Stimulated activated naive CD8-positive, alpha-beta T cell treated with anti-CD3 and anti-CD28 coated beads, Interleukin-15, Interleukin-2, amounts not matched to agents 100 ng/mL and 50 ng/mL, for 24 hours (primary cell): Measurements from ENCODE around the gene ZNF780A.

Experiments
- H3K27ac Mint-ChIP-seq: one replicate; pipeline ENCODE4 v1.8.0; 2021; ENCODE audit warnings: mild to moderate bottlenecking, mixed read lengths
- H3K27me3 Mint-ChIP-seq: one replicate; pipeline ENCODE4 v1.8.0; 2021; ENCODE audit warnings: mixed read lengths
- H3K36me3 Mint-ChIP-seq: one replicate; pipeline ENCODE4 v1.8.0; 2021; ENCODE audit warnings: low read depth, mixed read lengths
- H3K4me1 Mint-ChIP-seq: one replicate; pipeline ENCODE4 v1.8.0; 2021; ENCODE audit warnings: low read depth, mixed read lengths
- H3K4me3 Mint-ChIP-seq: one replicate; pipeline ENCODE4 v1.8.0; 2021; ENCODE audit warnings: mild to moderate bottlenecking, mixed read lengths
- H3K9me3 Mint-ChIP-seq: one replicate; pipeline ENCODE4 v1.8.0; 2021; ENCODE audit warnings: mixed read lengths

Gene ZNF780A

DNA sequence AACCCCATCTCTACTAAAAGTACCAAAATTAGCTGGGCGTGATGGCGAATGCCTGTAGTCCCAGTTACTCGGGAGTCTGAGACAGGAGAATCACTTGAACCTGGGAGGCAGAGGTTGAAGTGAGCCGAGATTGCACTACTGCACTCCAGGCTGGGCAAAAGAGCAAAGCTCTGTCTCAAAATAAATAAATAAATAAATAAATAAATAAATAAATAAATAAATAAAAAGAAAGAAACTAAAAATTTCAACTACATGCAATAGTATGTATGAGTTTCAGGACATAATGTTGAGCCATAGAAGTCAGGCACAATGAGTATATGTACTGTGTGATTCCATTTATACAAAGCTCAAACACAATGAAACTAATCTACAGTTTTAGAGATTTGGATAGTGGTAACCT lies 12.9 kb upstream of the ZNF780A start:
- Mint-ChIP-seq H3K36me3 (no peaks in the 10 kb centered on the region), H3K27ac (no peak overlapping the region), H3K27me3 (no peaks in the 10 kb centered on the region), H3K9me3 (no peaks in the 10 kb centered on the region), H3K4me1 (no peaks in the 10 kb centered on the region), H3K4me3 (no peak overlapping the region)

DNA sequence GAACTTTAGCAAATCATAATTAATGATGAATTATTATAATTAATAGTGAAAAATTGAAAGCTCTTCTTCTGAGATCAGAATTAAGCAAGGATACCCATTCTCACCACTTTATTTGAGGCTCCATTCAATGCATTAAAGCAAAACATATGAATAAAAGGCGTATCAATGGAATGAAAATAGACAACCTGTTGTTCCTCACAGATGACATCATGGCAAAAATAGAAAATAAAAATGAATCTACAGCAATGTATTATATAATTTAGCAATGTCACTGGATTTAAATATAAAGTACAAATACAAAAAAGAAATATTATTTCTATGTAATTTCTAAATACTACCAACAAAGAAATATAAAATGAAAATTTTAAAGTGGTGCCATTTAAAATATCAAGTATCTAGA lies 11.1 kb upstream of the ZNF780A start:
- Mint-ChIP-seq H3K36me3 (no peaks in the 10 kb centered on the region), H3K4me3 (no peak overlapping the region), H3K27ac (no peak overlapping the region), H3K27me3 (peaks cover 10% of the 10 kb centered on the region), H3K9me3 (no peaks in the 10 kb centered on the region), H3K4me1 (no peaks in the 10 kb centered on the region)

DNA sequence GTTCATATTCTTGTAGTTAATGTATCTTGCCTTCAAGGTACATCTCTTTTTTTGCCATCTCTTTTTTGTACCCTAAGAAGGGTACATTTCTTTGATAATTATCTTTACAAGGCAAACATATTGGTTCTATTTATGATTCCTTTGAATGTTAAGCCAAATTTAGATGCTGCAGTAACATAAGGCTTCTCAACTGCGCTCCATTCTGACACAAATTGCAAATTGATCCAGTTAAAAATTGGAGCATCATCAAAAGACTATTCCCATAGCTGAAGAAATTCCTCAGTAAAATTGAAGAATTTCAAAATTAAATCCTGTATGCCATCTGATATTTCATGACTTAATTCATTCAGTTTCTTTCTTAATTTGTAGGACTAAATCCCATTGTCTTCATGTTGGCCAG lies 2.7 kb upstream of the ZNF780A start:
- peaks cover 13% of the 10 kb centered on the region for H3K36me3 Mint-ChIP-seq
- no peak overlapping the region for H3K4me3 Mint-ChIP-seq
- peaks cover 27% of the 10 kb centered on the region for H3K4me1 Mint-ChIP-seq

DNA sequence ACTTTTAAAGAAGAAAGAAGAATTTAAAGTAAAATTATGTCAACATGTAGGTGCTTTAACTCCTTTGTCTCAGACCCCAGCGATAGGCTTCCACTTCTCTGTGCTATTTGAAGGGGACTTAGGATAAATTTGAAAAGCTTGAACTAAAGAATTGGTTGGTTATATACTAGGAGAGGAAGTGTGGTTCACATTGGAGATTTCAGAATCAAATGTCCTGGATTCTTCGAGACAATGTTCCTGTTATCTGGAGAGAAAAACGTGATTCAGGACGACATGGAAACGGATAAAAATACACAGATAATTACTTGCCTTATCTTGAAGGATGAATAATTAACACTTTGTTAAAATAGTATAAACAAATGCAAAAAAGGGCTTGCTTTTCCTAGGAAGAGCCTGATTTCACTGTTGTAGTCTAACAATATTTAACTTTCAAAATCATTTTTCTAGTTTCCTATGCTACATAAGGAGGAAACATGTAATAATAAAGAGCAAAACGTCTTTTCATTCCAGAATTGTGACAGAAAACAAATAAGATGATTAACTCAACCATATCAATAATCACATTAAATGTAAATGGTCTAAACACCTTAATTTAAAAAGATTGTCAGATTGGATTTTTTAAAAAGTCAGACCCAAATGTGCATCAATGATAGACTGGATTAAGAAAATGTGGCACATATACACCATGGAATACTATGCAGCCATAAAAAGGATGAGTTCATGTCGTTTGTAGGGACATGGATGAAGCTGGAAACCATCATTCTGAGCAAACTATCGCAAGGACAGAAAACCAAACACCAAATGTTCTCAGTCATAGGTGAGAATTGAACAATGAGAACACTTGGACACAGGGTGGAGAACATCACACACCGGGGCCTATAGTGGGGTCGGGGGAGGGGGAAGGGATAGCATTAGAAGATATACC lies 724 bp upstream of the ZNF780A start:
- Mint-ChIP-seq H3K9me3 (no peaks in the 10 kb centered on the region), H3K27me3 (peaks cover 16% of the 10 kb centered on the region), H3K36me3 (peaks cover 22% of the 10 kb centered on the region), H3K4me1 (peaks cover 36% of the 10 kb centered on the region), H3K27ac (peak overlapping the region; percentile 99), H3K4me3 (peak overlapping the region; percentile 100)

More for the DNA sequence above, 2.7 kb upstream of the ZNF780A start:
- peaks cover 27% of the 10 kb centered on the region for H3K27me3 Mint-ChIP-seq
- H3K9me3 Mint-ChIP-seq, result no peaks in the 10 kb centered on the region
- H3K27ac Mint-ChIP-seq, result no peak overlapping the region

DNA sequence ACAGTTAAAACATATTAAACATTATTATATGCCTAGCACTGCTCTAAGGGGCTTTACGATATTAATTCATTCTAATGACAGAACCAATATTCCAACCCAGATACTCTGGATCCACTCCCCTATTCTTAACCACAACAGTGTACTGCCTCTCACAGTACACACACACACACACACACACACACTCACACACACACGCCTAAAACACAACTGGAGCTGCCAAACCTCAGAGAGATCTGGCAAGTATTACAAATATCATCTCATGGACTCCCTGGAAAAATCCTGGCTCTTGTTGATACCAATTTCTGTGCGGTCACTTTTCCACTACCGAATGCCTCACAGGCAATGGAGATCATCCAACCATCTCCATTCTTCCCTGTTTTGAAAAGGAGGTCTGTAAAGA lies 1.3 kb downstream of the ZNF780A start:
- Mint-ChIP-seq H3K4me3 (peak overlapping the region; percentile 100), H3K27me3 (peaks cover 10% of the 10 kb centered on the region), H3K27ac (peak overlapping the region; percentile 9), H3K4me1 (peaks cover 36% of the 10 kb centered on the region), H3K36me3 (peaks cover 29% of the 10 kb centered on the region), H3K9me3 (no peaks in the 10 kb centered on the region)

DNA sequence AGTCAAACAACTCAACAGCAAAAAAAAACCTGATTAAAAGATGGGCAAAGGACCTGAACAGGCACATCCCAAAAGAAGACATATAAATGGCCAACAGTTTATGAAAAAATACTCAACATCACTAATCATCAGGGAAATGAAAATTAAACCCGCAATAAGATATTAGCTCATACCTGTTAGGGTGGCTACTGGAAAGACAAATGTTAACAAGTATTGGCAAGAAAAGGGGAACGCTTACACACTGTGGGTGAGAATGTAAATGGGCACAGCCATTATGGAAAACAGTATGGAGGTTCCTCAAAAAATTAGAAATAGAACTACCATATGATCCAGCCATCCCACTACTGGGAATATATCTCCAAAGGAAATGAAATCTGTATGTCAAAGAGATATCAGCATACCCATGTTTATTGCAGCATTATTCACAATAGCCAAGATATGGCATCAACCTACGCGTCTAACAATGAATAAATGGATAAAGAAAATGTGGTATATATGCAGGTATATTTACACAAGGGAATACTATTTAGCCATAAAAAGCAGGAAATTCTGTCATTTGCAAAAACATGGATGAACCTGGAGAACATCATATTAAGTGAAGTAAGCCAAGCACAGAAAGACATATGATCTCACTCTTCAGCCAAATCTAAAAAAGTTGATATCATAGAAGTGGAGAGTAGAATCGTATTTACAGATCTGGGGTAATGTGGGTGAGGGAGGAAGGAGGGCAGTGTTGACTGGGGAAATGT lies 2.3 kb downstream of the ZNF780A start:
- H3K4me1 Mint-ChIP-seq, result peaks cover 36% of the 10 kb centered on the region
- H3K27ac Mint-ChIP-seq, result peak overlapping the region; percentile 2
- H3K36me3 Mint-ChIP-seq, result peaks cover 35% of the 10 kb centered on the region
- peak overlapping the region; percentile 100 for H3K4me3 Mint-ChIP-seq
- H3K27me3 Mint-ChIP-seq, result peaks cover 4% of the 10 kb centered on the region
- H3K9me3 Mint-ChIP-seq, result no peaks in the 10 kb centered on the region

DNA sequence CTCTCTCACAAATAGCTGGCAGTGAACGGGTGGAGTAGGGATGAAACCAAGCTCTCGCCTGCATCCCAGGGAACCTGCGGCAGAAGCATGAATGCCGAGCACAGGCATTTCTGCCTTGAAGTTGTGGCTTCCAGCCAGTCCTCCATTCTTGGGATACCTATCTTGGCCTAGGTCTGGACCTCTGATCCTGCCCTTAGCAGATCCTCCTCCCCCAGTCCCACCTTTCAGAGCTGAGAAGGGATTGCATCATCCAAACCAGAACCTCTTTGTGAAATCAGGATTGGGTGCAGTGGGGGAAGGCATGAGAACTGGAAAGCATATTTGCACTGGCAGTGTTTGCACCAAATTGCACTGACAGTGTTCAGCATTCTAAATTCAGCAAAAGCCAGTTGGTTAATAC lies 5.8 kb downstream of the ZNF780A start:
- Mint-ChIP-seq H3K4me1 (peaks cover 24% of the 10 kb centered on the region), H3K4me3 (no peak overlapping the region), H3K9me3 (peaks cover 1% of the 10 kb centered on the region), H3K36me3 (peaks cover 65% of the 10 kb centered on the region), H3K27ac (peak overlapping the region; percentile 39), H3K27me3 (no peaks in the 10 kb centered on the region)

DNA sequence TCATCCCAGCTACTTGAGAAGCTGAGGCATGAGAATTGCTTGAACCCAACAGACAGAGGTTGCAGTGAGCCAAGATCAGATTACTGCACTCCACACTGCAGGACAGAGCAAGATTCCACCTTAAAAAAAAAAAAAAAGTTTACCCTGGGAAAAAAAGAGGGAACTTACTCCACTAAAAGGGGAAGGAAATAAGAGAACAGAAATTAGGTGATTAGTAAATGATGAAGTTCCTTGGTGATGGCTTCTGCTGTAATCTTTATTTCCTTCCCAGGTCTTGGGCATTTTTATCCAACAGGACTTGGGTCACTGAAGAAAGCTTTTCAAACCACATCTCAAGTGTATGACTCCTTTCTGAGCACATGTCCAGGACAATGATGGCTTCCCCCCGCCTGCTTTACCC lies 9.3 kb downstream of the ZNF780A start:
- Mint-ChIP-seq H3K27ac (peak overlapping the region; percentile 2), H3K4me1 (no peaks in the 10 kb centered on the region), H3K27me3 (no peaks in the 10 kb centered on the region), H3K4me3 (no peak overlapping the region), H3K9me3 (peaks cover 33% of the 10 kb centered on the region), H3K36me3 (peaks cover 78% of the 10 kb centered on the region)

DNA sequence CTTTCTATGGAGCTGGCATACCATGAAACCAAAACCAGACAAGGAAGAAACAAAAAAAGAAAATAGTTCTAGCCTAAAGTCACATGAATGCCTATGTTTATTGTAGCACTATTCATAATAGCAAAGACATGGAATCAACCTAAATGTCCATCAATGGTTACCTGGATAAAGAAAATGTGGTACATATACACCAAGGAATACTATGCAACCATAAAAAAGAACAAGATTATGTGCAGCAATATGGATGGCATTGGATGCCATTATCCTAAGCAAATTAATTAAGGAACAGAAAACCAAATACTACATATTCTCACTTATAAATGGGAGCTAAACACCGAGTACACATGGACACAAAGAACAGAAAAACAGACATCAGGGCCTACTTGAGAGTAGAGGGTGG lies 10.5 kb downstream of the ZNF780A start:
- Mint-ChIP-seq H3K9me3 (peaks cover 39% of the 10 kb centered on the region), H3K27ac (no peak overlapping the region), H3K4me1 (no peaks in the 10 kb centered on the region), H3K36me3 (peaks cover 89% of the 10 kb centered on the region), H3K4me3 (no peak overlapping the region), H3K27me3 (no peaks in the 10 kb centered on the region)

DNA sequence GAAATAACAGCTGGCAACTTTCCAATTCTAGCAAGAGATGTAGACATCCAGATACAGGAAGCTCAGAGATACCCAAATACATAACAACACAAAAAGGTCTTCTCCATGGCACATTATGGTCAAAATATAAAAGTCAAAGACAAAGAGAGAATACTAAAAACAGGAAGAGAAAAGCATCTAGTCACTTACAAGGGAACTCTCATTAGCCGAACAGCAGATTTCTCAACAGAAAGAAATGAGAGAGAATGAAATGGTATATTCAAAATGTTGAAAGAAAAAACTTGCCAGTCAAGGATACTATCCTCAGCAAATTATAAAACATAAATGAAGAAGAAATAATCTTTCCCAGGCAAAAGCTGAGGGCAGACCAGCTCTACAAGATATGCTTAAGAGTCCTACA lies 12.4 kb downstream of the ZNF780A start:
- peaks cover 96% of the 10 kb centered on the region for H3K36me3 Mint-ChIP-seq
- no peaks in the 10 kb centered on the region for H3K4me1 Mint-ChIP-seq
- H3K4me3 Mint-ChIP-seq, result no peak overlapping the region
- peaks cover 52% of the 10 kb centered on the region for H3K9me3 Mint-ChIP-seq
- H3K27ac Mint-ChIP-seq, result no peak overlapping the region
- H3K27me3 Mint-ChIP-seq, result no peaks in the 10 kb centered on the region

DNA sequence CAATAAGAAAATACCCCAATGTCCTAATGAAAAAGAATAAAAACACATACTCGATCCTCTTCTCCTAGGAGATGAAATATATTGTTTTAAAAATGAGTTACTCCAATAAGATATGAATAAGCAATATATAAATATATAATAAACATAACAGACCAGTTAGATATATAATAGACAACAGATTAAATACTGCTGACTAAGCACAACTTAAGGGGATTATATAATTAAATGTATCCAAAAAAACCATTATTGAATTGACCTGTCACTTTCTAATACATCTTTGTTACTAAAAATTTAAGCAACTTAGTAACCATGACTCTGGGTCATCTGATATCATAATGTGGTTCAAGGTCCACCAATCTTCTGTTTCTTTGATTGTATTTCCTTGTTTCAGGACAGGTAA lies 20.7 kb downstream of the ZNF780A start:
- Mint-ChIP-seq H3K4me3 (no peak overlapping the region), H3K36me3 (peaks cover 48% of the 10 kb centered on the region), H3K9me3 (peaks cover 15% of the 10 kb centered on the region), H3K27me3 (no peaks in the 10 kb centered on the region), H3K27ac (no peak overlapping the region), H3K4me1 (no peaks in the 10 kb centered on the region)

DNA sequence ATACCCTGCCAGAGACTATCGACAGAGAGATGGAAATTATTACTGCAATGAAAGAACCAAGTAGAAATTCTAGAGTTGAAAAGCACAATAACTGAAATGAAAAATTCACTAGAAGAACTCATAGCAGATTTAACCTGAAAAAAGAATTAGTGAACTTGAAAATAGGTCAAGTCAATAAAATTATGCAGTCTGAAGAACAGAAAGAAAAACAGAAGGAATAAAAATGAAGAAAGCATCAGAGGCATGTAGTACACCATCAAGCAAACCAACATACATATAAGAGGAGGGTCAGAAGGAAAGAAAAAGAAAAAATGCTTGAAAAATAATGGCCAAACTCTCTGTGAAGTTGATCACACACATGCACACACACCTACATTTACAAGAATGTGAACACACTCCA lies 31.1 kb downstream of the ZNF780A start:
- Mint-ChIP-seq H3K9me3 (peaks cover 30% of the 10 kb centered on the region), H3K27ac (no peak overlapping the region), H3K4me1 (peaks cover 21% of the 10 kb centered on the region), H3K36me3 (peaks cover 16% of the 10 kb centered on the region), H3K27me3 (peaks cover 7% of the 10 kb centered on the region), H3K4me3 (no peak overlapping the region)

DNA sequence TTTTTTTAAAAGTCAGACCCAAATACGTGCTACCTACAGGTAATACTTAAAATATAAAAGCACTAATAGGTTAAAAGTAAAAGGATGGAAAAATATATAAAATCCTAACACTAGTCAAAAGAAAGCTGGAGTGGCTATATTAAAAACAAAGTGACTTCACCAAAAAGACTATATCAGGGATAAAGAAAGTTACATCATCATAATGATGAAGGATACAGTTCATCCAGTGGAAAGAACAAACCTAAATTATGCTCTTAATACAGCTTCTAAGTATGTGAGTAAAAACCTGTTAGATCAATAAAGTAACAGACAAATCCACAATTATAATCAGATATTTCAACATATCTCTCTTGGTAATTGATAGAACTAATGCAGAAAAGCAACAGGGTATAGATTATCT lies 33.6 kb downstream of the ZNF780A start:
- Mint-ChIP-seq H3K27ac (no peak overlapping the region), H3K4me1 (peaks cover 43% of the 10 kb centered on the region), H3K9me3 (peaks cover 18% of the 10 kb centered on the region), H3K27me3 (peaks cover 7% of the 10 kb centered on the region), H3K4me3 (peak overlapping the region; percentile 97), H3K36me3 (peaks cover 26% of the 10 kb centered on the region)

DNA sequence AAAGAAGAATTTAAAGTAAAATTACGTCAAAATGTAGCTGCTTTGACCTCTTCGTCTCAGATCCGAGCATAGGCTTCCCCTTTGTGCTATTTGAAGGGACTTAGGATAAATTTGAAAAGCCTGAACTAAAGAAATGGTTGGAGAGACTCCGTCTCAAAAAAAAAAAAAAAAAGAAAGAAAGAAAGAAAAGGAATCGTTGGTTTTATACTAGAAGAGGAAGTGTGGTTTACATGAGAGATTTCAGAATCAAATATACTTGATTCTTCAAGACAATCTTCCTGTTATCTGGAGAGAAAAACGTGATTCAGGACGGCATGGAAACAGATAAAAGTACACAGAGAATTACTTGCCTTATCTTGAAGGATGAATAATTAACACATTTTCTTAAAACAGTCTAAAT lies 34.2 kb downstream of the ZNF780A start:
- H3K4me3 Mint-ChIP-seq, result peak overlapping the region; percentile 97
- H3K36me3 Mint-ChIP-seq, result peaks cover 28% of the 10 kb centered on the region
- H3K9me3 Mint-ChIP-seq, result peaks cover 18% of the 10 kb centered on the region
- H3K4me1 Mint-ChIP-seq, result peaks cover 43% of the 10 kb centered on the region
- peaks cover 7% of the 10 kb centered on the region for H3K27me3 Mint-ChIP-seq
- H3K27ac Mint-ChIP-seq, result peak overlapping the region; percentile 92

DNA sequence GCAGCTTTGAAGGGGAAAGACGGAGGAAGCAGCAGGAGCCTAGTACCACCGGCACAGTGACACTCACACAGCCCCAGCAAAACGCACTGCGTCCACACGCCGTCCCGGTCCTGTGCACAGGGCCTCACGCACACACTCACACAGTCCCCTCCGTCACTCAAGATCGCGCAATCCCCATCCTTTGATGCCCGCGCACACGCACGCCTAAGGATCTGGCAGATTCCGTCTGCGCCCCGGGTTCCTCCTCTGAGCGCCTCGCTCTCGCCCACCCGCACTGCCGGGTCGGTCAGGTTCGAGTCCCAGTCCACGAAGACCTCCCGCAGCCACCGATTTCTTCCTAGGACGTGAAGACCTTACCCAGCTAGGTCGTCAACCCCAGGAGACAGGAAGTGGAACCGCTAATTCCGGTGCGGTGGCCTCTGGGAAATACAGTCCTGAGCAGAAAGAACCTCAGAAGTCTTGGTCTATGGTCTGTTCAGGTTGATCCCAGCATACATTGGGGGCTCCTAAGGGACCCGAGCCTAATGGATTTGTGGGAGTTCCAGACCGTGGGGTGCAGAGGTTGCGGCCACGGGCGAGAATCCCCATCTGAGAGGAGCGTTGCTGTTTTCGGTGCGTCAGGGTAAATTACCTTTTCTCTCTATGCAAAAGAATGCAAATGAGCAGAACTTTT lies 34.8 kb downstream of the ZNF780A start, which contains the start of gene ZNF780B:
ZNF780B (minus strand) TSS at position 400 of the 673 bp plus-strand sequence. CDS start 5,899 bp downstream, outside the sequence.
- peak within 1 kb of the TSS; percentile 97 for H3K4me3 Mint-ChIP-seq
- H3K27me3 Mint-ChIP-seq, result peaks cover 7% of the 10 kb centered on the region
- peaks cover 32% of the 10 kb centered on the region for H3K36me3 Mint-ChIP-seq
- peaks cover 43% of the 10 kb centered on the region for H3K4me1 Mint-ChIP-seq
- peaks cover 16% of the 10 kb centered on the region for H3K9me3 Mint-ChIP-seq
- peak within 1 kb of the TSS; percentile 92 for H3K27ac Mint-ChIP-seq
